GM21786 (cell line): ENCODE results near the gene PTPMT1.

Source experiments
- ATAC-seq: cut with Tn5 transposase; IDR thresholded peaks from one replicate; pipeline ENCODE4 v1.9.1; 2021; ENCODE audit not compliant: unreplicated experiment

PTPMT1 gene

GRCh38 chr11:47577460-47578041 lies 12.2 kb downstream of the PTPMT1 start:
- ATAC-seq = no peak

GRCh38 chr11:47578524-47579494 lies 13.4 kb downstream of the PTPMT1 start, which contains the start of the genes KBTBD4 and NDUFS3:
TSS of gene KBTBD4 (minus strand) at chr11:47578970. CDS start at chr11:47578951, 19 bp downstream.
TSS of gene NDUFS3 (plus strand) at chr11:47579074. CDS start at chr11:47579092, 18 bp downstream.
- ATAC-seq = peak; percentile 93

- ATAC-seq = no peak
These were observed 18.4 kb downstream of the PTPMT1 start for GRCh38 chr11:47583844-47584243.

GRCh38 chr11:47586098-47586855 lies 20.9 kb downstream of the PTPMT1 start, which contains the start of gene FAM180B:
TSS of gene FAM180B (plus strand) at chr11:47586678. CDS start at chr11:47586769, 91 bp downstream.
- no peak for ATAC-seq

GRCh38 chr11:47587039-47587716 lies 21.8 kb downstream of the PTPMT1 start:
- no peak for ATAC-seq

- ATAC-seq = no peak
These were observed 22.4 kb downstream of the PTPMT1 start for GRCh38 chr11:47587723-47588326.

GRCh38 chr11:47589118-47589517 lies 23.7 kb downstream of the PTPMT1 start:
- ATAC-seq = no peak

- ATAC-seq = no peak
These were observed 24.2 kb downstream of the PTPMT1 start for GRCh38 chr11:47589584-47589976.

GRCh38 chr11:47589977-47590861 lies 24.8 kb downstream of the PTPMT1 start:
- ATAC-seq = no peak

GRCh38 chr11:47591764-47592163 lies 26.4 kb downstream of the PTPMT1 start:
- no peak for ATAC-seq

- ATAC-seq = no peak
These were observed 26.9 kb downstream of the PTPMT1 start for GRCh38 chr11:47592251-47592650.

GRCh38 chr11:47592970-47593369 lies 27.6 kb downstream of the PTPMT1 start:
- no peak for ATAC-seq

GRCh38 chr11:47593492-47593933 lies 28.1 kb downstream of the PTPMT1 start:
- ATAC-seq = no peak

GRCh38 chr11:47593934-47594855 lies 28.8 kb downstream of the PTPMT1 start, which contains the start of gene C1QTNF4:
TSS of gene C1QTNF4 (minus strand) at chr11:47594411. CDS start at chr11:47590810, 3,601 bp downstream.
- ATAC-seq = no peak

GRCh38 chr11:47595029-47595428 lies 29.6 kb downstream of the PTPMT1 start:
- no peak for ATAC-seq

- no peak for ATAC-seq
These were observed 30.6 kb downstream of the PTPMT1 start for GRCh38 chr11:47595967-47596366.

- no peak for ATAC-seq
These were observed 34.5 kb downstream of the PTPMT1 start for GRCh38 chr11:47599902-47600301.

GRCh38 chr11:47603295-47603694 lies 37.9 kb downstream of the PTPMT1 start:
- no peak for ATAC-seq
